Fibroblast of pulmonary artery (primary cell): Measurements from ENCODE around the gene F9.

ENCODE experiments used
- DNase-seq: peaks from one replicate; pipeline ENCODE4 v3.0.0-alpha.2; 2010; ENCODE audit warnings: low read depth
- H3K4me3 ChIP-seq: replicated peaks from 2 replicates; pipeline ENCODE4 v1.5.1; 2011; ENCODE audit warnings: low read depth, mild to moderate bottlenecking, control low read depth, low read length, moderate library complexity
- TF ChIP-seq, protein P1 (sequence below): IDR thresholded peaks from 2 replicates; pipeline ENCODE4 v1.5.1; 2011; ENCODE audit warnings: mild to moderate bottlenecking, control low read depth, low read length, inconsistent platforms; ENCODE audit errors: missing control alignments

Gene F9

DNA sequence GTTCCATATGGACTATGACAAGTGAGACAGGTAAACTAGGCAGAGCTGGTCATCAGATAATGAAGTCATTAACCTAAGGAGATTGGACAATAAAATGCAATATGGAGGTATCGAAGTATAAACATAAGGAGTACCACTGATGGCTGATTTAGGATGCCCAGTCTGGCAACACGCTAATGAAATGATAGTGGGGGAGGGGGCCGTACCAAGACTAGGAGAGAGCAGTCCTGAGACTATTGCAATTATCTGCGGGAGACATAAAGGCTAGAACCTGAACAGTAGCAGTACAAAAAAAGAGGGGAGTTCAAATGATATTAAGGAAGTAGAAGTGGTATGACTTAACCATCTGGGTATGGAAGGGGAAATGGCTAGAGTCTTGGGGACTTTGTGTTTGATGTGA, 2.3 kb downstream of the F9 start:
- no peak for DNase-seq
- TF ChIP-seq, protein P1, sequence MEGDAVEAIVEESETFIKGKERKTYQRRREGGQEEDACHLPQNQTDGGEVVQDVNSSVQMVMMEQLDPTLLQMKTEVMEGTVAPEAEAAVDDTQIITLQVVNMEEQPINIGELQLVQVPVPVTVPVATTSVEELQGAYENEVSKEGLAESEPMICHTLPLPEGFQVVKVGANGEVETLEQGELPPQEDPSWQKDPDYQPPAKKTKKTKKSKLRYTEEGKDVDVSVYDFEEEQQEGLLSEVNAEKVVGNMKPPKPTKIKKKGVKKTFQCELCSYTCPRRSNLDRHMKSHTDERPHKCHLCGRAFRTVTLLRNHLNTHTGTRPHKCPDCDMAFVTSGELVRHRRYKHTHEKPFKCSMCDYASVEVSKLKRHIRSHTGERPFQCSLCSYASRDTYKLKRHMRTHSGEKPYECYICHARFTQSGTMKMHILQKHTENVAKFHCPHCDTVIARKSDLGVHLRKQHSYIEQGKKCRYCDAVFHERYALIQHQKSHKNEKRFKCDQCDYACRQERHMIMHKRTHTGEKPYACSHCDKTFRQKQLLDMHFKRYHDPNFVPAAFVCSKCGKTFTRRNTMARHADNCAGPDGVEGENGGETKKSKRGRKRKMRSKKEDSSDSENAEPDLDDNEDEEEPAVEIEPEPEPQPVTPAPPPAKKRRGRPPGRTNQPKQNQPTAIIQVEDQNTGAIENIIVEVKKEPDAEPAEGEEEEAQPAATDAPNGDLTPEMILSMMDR, result no peak
- no peak overlapping the region for H3K4me3 ChIP-seq

DNA sequence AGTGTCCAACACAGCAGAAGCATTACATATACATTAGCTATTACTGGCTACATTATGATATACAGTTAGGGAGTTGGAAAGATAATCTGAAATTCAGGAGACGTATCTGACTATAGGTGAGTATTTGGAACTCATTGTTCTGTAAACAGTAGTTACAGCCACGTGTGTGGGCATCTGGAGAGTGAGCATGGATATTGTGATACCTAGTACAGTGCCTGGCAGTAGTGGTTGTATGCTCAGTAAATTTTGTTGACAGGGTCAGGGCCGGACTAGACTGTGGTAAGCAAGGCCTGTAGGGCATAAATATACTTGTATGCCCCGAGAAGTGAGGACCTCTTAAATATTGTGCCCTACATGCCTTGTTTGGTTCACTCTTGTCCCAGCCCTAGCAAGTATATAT, 2.9 kb downstream of the F9 start:
- no peak overlapping the region for H3K4me3 ChIP-seq
- no peak for DNase-seq
- TF ChIP-seq, protein P1, result no peak

DNA sequence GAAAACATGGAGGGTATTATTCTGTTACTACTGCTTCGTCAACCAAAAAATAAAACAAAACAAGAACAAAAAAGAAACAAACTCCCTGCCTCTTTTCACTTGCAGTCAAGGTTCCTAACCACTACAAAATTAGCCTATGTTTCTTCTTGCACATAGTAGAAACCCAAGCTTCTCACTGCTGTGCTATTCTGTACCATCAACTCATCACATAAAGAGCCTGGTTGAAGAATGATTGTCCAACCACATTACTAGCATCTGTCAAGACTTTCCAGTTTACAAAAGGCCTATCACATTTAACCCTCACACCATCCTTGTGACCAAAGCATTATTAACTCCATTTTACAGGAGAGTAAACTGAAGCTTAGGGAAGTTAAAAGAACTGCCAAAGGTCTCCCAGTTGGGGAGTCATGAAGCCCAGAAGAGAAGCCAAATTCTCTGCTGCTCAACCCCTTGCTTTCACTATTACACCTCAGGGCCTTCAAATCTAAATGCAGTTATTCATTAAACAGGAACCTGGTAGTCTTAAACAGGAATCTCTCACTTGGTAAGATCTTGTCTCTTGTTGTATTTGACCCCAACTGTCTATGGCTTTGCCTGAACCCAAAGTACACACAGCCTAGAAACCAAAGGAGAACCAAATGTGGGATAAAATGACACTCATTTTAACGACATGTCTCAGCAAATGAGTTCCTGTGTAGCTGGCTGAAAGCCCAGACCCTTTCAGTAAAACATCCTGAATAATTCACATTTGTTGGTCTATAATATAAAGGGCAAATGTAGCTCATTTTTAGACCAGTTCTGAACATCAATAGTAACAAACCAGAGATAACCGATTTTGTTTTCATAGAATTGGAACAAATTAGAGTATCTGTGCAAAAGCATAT, 8.6 kb downstream of the F9 start:
- TF ChIP-seq, protein P1, result no peak
- no peak for DNase-seq
- H3K4me3 ChIP-seq, result no peak overlapping the region

DNA sequence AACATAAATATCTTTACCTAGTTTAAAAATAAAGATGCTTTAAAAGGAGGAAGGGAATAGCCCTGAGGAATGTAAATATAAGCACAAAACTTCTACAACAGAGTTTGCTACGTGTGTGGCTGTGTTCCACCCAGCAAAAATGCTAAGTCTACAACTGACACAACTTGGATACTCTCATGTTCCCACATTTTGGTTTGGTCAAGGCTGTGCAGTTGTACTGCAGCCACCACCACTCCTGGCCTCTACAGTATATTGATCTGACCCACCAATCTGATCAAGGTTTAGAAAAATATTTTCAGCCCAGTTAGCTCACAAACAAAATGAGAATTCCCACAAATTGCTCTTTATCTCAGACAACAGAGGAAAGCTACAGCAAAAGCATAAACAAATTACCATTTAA, 12.1 kb downstream of the F9 start:
- TF ChIP-seq, protein P1, result no peak
- DNase-seq, result no peak
- H3K4me3 ChIP-seq, result no peak overlapping the region

DNA sequence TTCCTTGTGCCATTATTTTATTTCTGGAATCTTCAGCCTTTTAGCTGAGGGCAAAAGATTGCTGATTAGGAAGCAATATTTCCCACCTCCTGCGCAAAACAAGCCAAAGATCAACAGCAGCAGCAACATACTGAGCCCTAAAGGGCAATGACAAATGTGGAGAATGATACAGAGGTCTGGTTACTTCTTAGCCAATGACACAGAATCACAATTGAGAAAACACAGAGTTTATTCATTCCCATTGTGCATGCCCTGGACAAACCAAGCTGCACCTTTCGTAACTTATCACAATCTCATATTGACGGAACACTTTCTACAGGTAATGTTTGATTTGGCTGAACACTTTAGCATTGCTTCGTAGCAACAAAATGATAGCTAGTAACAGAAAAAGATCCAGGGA, 13.4 kb downstream of the F9 start:
- no peak for DNase-seq
- H3K4me3 ChIP-seq, result no peak overlapping the region
- TF ChIP-seq, protein P1, result no peak

DNA sequence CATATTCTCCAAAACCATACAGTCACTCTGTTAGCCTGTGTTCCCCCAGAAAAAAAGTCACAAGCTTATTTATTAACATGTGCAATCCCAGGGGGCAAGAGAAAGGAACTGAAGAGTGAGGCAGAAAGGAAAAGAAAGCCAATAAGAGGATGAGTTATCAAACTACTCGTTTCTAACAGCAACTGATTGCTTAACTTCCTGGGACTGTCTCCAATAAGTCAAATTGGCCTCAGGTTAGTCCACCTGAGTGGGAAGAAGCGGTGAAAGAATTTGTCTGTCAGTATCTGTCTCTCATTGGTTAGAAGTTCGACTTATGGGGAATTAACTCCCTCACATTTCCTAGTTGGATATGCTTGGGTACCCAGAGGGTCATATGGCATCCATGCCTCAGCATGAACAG, 14.1 kb downstream of the F9 start:
- no peak for DNase-seq
- no peak overlapping the region for H3K4me3 ChIP-seq
- TF ChIP-seq, protein P1, result no peak

DNA sequence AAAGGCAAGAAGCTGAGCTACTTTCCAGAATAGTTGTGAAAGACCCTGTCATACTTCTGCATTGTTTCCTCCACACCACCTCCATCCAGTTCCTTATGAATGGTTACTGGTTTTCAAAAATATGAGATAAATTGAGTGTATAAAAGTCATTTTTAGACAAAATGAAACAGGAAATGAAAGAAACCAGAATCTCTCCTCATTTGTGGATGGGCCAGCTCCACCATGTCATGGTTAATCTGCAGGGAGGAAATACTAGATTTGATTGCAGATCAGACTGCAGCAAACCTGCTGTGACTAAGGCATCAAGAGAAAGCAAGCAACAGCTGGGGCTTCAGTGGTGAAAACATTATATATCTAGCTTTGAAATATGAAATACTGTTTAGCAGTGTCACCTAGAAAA, 23.8 kb downstream of the F9 start:
- H3K4me3 ChIP-seq, result no peak overlapping the region
- no peak for DNase-seq
- TF ChIP-seq, protein P1, result no peak
